ENCODE data around the gene CCDC77.
A peak's percentile ranks its signal among the peaks of the same experiment; 100 is the strongest.

Gene CCDC77

DNA sequence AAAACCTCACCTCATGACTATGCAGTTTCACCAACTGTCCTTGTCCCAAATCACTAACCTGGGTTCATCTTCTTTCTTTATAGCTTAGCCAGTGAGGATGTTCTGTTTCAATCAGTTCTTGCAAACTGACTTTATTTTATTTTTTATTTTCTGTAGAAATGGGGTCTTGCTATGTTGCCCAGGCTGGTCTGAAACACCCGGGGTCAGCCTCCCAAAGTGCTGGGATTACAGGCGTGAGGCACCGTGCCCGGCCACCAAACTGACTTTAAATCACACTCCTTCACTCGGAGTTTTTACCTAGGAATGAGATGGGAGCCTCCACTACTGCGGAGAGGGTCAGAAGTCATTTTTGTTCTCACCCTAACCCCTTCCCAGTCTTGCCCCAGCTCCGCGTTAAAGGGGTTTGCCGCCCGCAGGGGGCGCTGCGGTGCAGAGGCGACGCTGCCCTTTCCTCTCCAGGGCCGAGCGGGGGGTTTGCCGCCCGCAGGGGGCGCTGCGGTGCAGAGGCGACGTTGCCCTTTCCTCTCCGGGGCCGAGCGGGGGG lies 51.3 kb downstream of the CCDC77 start:
- no peak for DNase-seq (ENCODE audit: low spot score)

DNA sequence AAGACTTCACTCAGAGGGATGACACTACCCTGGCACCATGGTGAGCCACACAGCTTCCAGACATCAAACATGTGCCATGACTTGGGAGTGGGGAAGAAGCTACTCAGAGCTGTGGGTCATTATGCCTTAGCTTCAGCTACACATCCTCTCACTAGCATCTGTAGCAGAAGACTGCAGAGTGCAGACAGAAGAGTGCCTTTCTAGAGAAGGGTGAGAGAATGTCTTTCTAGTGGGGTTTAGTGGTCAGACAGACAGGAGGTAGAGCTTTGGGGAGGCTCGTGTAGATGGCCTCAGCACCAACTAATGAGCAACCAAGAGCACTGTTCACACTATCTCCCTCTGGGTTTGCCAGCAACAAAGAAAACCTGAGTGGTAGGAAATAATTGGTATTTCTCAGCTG lies 53.4 kb downstream of the CCDC77 start:
- DNase-seq (ENCODE audit: low spot score), result no peak

- no peak for DNase-seq (ENCODE audit: low spot score)
These were observed 54.4 kb downstream of the CCDC77 start for GRCh38 chr12:455821-456220.

GRCh38 chr12:457676-458075 lies 56.2 kb downstream of the CCDC77 start:
- DNase-seq (ENCODE audit: low spot score), result no peak

DNA sequence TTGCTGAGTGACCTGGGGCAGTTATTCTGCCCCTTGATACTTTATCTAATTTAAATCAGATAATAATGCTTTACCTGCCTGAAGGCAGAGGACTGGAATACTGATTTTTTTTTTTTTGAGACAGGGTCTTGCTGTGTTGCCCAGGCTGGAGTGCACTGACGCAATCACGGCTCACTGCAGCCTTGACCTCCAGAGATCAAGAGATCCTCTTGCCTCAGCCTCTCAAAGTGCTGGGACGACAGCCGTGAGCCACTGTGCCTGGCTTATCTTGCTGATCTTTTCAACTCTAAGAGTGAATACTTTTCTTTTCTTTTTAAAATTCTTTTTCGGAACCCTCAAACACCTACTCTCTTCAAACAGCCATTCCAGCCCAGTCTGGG lies 57.6 kb downstream of the CCDC77 start:
- no peak for DNase-seq (ENCODE audit: low spot score)

DNA sequence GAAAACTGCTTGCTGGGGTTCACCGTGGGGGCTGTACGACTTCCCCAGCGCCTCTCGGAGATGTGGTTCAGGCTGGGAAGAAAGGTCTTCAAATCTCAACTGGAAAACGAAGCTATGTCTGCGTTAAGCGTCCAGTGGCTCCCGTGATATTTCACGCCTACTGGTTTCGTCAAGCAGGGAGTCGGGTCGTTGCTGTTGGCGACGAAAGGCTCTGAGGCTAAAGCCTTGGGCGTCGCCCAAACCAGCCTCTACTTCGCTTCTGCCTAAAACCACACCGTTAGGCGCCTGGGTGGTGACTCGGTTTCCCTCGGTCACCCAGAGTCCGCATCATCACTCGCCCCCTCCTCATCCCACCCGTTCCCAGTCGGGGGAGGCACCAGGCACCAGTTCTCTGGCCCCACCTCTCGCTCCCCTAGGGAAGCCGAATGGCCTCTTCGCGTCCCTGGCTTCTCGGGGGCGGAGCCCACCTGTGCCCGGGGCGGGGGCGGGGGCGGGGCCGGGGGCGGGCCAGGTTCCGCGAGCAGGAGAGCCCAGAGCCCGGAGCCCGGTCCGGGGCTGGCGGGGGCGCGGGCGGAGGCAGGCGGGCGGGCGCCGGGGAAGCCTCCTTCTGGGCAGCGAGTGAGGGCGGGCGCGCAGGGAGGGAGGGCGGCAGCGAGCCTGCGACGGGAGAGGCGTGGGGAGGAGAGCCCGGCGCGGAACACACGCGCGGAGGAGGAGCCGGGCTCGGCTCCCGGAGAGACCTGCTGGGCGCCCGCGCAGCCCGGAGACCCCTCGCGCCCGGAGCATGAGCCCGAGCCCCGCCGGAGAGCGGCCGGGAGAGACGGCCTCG lies 58.2 kb downstream of the CCDC77 start, which contains the start of gene B4GALNT3:
TSS of gene B4GALNT3 (plus strand) at position 510 of the 829 bp plus-strand sequence. CDS start 438 bp downstream, outside the sequence.
- DNase-seq (ENCODE audit: low spot score), result peak; percentile 75

- DNase-seq (ENCODE audit: low spot score), result no peak
These were observed 59.1 kb downstream of the CCDC77 start for GRCh38 chr12:460261-461230.

- no peak for DNase-seq (ENCODE audit: low spot score)
These were observed 60.0 kb downstream of the CCDC77 start for GRCh38 chr12:461425-461824.

DNA sequence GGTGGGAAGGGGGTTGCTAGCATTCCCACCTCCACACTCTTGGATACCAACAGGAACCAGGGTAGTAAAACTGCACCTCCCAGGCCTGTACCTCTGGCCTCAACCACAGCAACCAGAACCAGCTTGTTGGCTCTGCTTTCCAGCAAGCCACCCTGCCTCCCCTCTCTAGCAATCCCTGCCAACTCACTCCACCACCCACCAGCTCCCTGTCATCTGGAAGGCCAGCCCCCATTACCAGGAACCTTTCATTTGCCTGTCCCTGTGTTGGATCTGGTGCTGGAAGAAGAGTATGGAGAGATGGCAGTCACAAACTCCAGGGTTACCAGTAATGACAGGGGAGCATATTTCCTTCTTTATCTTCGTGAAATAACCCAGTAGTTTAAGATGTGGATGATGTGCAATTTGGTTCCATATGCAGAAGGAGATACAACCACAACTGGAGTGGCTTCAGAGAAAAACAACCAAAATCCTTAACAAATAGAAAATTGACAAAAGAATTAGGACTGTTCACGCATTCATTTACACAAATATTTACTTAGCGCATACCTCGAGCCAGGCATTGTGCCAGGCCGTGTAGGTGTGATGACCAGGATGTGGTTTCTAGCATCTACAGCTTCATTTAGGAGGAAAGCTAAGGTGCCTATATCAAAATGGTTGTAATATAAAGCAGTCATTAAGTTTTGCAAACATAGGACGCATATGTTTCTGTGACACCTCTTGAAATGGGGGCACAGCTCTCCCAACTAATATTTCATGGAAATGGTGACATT lies 61.7 kb downstream of the CCDC77 start:
- peak; percentile 42 for DNase-seq (ENCODE audit: low spot score)

GRCh38 chr12:464484-465267 lies 63.2 kb downstream of the CCDC77 start:
- DNase-seq (ENCODE audit: low spot score), result no peak

GRCh38 chr12:466039-466438 lies 64.6 kb downstream of the CCDC77 start:
- DNase-seq (ENCODE audit: low spot score), result no peak

DNA sequence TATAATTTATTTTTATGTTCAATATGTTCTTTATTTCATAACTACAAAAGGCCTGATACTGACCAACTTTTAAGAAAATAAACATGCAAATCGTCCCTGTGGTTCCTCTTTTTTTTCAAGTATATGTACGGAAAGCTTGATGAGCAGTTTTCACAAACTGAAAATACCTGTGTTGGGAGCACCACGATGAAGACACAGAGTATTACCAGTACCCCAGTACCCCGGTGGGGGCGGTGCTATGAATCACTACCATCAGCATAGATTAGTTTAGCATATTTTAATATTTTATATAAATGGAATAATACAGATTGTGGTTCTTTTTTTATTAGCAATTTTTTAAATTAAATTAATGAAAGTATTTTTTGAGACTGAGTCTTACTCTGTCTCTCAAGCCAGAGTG lies 65.3 kb downstream of the CCDC77 start:
- DNase-seq (ENCODE audit: low spot score), result no peak

- DNase-seq (ENCODE audit: low spot score), result no peak
These were observed 66.1 kb downstream of the CCDC77 start for GRCh38 chr12:467591-467990.

DNA sequence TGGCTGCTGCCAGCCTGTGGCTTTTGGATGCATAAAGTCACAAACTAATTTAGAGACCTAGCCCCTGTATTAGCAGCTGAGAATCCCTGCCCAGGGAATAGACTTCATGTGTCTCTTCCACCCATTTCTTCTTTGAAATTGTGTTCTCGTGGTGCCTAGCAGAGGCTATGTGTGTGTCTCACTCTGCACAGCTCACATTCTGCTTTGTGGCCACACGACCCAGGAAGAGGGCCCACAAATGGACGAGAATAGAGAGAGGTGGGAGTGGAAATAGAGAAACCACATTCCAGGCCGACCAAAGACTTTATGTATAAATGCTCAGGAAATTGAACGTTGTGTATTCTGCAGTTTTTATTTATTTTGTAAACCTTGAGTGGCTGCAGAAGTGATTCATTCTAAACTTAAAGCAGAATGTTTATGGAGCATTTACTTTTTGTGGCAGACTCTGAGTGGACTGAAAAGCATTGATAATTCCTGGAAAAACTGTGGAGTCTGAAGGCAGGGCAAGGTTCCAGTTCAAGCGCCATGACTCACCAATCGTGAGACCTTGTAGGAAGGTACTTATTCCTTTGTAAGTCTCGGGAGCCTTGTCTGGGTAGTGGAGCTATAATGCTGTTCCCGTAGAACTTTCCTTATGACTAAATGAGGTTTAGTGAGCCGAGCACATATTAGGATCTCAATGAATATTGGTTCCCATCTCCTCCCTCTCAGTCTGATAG lies 67.4 kb downstream of the CCDC77 start:
- DNase-seq (ENCODE audit: low spot score), result no peak

- DNase-seq (ENCODE audit: low spot score), result no peak
These were observed 68.7 kb downstream of the CCDC77 start for GRCh38 chr12:470133-470532.

DNA sequence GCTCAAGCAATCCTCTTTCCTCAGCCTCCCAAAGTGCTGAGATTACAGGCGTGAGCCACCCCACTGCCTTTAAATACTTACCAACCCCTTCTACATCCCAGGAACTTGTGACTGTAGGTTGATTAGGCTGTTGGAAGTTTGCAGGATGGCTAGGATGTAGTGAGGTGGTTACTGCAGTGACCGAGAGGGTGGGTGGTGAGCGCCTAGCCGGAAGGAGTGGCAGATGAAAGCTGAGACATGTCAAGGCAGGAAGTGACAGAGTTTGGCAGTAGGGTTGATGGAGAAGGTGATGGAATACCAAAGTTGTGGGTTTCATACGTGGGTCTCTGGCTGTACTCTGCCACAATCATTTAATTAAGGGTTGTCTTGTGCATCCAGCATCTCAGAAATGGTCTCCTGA lies 71.8 kb downstream of the CCDC77 start:
- DNase-seq (ENCODE audit: low spot score), result no peak

- DNase-seq (ENCODE audit: low spot score), result no peak
These were observed 72.6 kb downstream of the CCDC77 start for GRCh38 chr12:473863-474577.

DNA sequence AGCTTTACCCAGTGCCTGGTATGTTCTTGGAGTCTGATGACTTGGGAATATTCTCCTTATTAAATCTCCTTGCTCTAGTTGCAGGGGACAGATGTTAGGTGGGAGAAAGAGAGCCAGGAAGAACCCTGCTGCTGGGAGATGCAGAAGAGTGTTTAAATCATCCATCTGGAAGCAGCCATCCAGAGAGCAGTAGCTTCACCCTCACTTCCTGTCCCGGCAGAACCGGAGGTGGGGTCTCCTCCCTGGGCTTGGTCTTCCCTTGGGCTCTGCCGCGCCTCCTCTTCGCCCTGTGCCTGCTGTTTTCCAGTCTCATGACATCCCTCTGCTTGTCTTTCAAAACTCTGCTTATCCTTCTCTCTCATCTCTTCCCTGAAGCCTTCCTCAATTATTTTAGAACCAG lies 73.8 kb downstream of the CCDC77 start:
- no peak for DNase-seq (ENCODE audit: low spot score)

GRCh38 chr12:479161-479560 lies 77.7 kb downstream of the CCDC77 start:
- no peak for DNase-seq (ENCODE audit: low spot score)

All from LoVo (cell line).